Stimulated activated CD8-positive, alpha-beta memory T cell treated with anti-CD3 and anti-CD28 coated beads, Interleukin-15, amount 100 ng/mL, for 48 hours (primary cell): ENCODE data around the gene LHFPL6.

Experiments
- DNase-seq, 2 donors: peaks; one replicate each; pipeline ENCODE4 v3.0.0-alpha.2; 2020; ENCODE audit warnings: low read depth in 2 of 2

Gene LHFPL6

DNA sequence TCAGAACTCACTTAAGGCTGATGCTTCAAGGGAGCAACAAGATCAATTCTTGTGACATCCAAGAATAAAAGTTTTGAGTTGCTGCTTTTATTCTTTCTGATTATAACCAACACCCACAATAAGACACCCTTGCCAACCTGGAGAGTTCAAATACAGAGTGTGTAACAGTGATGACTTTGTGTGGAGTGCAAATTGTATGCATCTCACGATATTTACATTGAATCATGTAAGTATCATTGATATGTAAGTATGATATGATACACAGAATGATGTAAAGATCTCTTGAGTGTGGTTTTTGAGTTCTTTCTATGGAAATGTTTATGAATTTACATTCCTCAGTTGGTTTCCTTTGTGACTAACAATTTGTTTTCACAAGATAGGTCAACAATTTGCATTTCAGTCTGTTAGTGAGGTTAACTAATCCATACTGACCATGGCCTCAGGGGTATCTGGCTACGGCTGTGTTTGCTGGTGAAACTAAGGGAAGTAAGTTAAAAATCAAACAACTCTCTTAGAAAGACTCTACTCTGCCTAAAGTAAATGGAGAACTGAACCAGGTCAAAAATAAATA, 12.4 kb downstream of the LHFPL6 start:
- DNase-seq = no peak

DNA sequence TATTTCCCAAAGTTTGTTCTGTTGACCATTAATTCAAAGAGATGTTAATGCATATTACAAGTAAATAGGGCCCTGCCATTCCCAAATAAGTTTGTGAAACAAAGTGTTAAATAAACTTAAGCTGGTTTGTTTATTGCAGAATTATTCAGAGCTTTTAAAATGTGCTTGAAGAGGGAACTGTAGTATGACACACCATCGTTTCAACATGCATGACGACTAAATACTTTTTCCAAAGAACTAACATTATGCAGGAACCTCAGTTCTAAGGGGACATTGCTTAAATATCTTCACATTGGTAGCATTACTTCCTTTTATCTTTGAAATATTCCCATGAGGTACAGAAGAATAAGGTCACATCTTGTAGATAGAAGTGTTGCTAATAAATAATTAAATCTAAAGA, 14.6 kb downstream of the LHFPL6 start:
- DNase-seq = no peak

DNA sequence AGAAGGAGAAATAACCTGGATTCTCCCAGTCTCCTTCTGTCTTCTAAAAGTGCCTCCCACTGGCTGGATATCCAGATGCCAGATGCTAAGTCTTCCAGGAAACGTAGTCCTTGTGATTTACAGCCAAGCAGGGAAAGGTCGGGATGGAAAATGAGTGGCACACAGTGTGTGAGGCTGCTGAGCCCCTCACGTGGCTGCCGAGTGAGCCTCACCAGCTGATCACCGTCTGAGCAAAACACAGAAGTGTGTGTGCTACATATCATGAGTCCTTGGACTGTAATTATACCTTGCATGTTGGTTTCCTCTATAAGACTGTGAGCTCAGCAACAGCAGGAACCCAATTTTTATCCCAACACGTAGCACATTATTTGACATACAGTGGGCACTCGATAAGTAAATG, 15.1 kb downstream of the LHFPL6 start:
- no peak for DNase-seq

DNA sequence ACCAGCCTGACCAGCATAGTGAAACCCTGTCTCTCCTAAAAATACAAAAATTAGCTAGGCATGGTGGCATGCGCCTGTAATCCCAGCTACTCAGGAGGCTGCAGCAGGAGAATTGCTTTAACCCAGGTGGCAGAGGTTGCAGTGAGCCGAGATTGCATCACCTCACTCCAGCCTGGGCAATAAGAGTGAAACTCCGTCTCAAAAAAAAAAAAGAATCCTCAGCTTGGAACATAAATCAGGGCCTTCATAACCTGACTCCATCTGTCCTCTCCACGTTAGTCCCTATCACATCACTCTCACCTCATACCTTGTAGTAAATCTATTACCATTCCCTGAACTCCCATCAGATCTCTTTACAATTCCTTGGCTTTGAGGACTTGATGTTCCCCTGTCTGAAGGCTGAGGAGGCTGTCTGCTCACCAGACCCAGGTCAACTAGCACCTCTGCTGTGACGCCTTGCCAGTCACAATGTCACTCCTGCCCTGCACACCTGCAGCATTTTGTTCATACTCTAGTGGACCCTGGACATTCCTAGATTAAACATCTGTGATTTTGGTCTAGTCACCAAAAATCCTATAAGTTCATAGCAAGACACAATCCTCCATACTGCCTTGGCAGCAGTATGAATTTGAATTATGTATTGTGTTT, 15.9 kb downstream of the LHFPL6 start:
- DNase-seq = no peak

DNA sequence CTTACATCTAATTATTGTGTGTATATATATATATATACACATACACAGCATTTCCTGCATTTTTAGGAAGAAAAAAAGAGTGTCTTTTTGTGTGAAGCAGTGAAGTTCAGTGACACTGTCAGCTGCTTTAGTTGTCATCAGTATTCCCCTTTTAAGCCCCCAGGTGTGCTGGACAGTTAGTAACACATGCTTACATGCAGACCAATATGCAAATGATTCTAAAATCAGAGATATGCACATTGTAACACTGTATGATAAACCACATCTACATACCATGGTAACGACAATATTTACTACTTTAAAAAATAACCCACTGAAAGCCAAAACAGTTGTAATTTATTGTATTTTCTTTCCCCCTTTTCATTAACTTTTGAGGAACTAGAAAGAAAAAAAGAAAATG, 16.8 kb downstream of the LHFPL6 start:
- no peak for DNase-seq

DNA sequence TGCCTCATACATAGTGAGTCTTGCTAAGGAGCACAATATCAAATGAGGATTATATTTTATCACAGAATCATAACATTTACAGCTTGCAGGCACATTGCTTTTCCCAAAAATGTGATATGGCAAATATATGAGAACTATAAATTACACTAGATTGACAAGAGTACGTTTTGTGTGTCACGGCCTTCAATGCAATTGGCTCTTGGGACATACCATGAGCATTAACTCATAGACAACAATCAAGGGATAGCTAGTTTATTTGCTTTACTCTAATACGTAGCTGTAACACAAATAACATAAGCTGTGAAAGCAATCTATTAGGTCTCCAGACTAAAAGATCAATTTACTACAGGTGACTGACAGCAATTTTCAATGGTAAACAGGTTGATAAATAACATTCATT, 17.8 kb downstream of the LHFPL6 start:
- DNase-seq = no peak

DNA sequence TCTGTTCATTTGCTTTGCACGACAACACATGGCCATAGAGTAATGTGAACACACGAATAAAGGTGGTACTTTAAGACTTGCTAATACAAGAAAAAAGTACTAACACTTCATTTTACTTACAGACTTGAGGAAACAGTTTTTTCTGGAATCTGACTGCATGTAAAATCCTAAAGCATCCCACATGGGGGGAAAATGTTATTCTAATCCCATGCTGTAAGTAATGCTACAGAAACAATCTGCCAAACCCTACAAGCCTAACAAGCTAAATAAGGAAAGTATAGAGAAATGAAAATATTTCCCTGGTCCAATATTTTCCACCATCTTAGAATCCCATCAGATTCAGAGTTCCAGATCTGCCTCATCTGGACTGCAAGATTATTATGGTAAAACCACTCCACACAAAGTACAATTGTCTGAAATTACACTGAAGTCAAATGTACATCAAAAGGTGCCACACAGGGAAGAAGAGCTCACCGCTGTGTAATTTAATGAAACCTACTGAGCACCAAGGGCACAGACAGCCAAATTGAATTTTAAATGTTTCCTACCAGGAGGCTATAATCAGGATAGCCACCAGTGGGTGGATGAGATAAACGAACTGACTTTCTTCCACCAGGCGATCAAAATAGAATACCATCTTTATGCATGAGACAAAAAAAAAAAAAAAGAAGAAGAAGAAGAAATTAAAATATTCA, 22.0 kb downstream of the LHFPL6 start:
- no peak for DNase-seq

DNA sequence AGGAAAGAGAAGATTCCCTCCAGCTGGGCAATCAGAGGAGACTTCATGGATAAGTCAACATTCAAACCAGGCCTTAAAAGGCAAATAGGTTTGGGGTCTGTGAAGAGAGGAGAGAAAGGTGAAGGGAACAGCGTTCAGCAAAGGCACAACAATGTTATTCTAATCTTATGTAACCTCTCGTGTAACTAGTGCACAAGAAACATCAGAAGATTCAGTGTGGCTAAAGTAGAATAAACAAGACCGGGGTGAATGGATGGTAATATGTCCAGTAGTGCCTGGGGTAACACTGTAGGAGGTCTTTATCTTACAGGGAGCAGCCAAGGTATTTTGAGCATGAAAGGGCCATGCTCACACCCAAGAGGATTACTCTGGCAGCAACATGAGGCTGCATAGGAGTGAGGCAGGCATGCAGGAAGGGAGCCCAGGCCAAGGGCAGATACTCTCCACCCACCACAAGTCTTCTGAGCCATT, 24.1 kb downstream of the LHFPL6 start:
- DNase-seq = no peak

DNA sequence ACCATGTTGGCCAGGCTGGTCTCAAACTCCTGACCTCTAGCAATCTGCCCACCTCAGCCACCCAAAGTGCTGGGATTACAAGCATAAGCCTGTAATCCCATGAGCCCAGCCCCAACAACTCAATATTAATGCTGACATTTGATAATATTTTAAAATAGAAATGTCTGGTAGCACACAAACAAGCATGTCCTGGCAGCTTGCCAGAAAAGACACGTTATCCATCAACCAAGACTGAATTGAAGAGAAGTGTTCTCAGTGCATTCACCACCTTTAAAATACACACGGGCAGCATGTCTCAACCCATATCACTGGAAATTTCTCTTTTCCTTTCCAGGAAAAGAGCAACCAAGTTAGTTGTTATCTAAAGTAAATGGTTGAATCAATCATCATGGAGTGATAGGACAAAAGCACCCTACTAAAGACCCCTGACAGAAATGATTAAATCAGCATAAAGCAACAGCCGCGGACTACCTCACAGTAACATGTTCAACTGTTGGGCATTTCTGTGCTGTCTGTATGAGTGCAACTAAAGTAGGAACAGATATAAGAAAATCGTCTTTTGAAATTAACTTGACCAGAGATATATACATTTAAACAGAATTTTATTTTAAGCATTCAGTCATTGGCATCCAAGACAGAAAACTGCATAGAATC, 25.0 kb downstream of the LHFPL6 start:
- no peak for DNase-seq

DNA sequence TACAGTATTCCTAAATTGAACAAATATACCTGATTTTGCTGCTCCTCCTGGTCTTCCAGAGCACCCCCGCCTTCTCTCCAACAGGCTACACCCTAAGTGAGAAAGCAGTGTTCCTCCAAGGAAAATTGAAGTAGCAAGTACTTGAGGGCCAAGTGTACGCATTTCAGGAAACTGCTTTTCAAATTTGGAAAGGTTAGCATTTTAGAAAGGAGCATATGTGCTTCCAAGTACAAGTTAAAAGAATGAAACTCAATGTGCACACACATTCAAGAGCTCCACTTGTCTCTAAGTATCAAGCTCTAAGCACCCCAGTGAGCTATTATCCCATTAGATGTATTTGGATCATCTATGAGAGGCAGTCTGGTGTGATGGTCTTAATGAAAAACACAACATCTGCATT, 25.8 kb downstream of the LHFPL6 start:
- DNase-seq = no peak

DNA sequence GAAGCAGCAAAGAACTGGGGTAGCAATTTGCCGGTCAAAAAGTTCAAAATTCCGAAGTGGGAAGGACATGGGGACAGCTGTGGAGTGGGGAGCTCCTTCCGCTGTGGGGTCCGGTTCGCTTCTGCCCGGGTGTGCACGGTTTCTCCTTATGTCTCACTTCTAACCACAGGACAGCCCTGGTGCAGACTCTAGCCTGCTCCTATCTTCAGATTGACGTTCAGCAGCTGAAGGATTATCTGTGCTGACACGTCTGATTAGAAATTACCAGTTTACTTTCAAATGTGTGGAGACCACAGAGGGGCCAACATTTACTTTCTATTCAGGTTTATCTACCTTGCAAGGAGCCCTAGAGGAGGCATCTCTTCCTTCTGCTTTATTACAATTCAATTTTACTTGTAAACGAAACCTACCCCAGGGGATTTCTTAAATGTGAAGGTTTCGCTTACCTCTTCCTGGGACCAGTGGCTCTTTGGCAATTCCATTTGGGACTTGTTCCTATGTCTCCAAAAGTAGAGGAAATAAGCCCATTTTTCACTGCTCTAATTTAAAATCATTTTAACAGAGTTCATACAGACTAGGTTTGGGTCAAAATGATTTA, 27.3 kb downstream of the LHFPL6 start:
- no peak for DNase-seq

DNA sequence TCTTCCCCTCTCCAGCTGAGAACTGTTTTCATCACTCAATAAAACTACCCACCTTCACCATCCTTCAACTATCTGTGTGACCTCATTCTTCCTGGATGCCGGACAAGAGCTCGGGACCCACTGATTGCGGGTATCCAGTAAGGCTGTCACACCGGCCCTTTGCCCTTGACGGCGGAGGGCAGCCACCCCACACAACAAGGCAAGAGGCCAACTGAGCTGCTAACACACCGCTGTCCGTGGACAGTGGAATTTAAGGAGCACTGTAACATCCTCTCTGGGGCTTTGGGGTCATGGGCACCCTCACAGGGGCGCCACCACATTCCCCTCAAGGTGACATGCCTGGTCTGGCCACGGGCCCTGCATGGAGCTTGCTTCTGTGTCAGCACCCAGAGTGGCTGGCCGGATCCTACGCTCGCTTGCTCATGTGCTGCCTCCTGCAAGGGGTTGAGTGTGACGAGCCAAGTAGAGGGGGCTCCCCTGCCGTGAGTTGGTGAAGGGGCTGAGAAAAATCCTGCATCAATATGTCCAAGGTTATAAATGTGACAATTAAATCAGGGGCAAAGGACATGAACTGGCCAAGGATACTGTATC, 31.4 kb downstream of the LHFPL6 start:
- no peak for DNase-seq

DNA sequence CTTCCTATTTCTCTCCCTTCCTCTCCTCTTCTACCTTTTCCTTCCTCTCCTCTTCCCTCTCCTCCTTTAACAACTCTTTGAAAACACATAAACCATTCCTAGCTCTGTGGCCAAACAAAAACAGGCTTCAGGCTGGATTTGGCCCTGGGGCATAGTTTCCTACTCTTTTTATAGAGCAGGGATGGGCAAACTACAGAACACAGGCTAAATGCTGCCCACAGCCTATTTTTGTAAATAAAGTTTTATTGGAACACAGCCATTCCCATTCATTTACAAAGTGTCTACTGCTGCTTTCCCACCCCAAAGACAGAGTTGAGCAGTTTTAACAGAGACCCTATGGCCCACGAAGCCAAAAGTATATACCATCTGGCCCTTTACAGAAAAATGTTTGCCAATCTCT, 35.4 kb downstream of the LHFPL6 start:
- DNase-seq = no peak

DNA sequence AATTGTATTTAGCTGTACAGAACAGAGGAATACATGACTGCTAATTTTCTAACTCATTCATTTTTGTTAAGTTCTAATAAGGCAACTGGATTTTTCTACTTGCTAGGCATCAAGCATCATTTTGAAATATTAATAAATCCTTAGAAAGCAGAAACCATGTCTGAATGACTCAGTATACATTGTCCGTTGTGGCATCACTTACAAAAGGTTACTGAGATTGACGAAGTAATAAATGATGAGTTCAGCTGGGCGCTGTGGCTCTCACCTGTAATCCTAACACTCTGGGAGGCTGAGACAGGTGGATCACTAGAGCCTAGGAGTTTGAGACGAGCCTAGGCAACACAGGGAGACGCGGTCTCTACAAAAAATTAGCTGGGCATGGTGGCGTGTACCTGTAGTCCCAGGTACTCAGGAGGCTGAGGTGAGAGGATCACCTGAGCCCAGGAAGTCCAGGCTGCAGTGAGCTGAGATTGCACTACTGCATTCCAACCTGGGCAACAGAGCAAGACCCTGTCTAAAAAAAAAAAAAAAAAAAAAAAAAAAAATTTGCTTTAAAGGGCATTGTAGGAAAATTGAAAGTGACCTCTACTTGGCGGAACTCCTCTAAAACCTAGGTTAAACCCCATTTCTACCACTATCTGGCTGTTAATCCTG, 36.6 kb downstream of the LHFPL6 start:
- DNase-seq = no peak

DNA sequence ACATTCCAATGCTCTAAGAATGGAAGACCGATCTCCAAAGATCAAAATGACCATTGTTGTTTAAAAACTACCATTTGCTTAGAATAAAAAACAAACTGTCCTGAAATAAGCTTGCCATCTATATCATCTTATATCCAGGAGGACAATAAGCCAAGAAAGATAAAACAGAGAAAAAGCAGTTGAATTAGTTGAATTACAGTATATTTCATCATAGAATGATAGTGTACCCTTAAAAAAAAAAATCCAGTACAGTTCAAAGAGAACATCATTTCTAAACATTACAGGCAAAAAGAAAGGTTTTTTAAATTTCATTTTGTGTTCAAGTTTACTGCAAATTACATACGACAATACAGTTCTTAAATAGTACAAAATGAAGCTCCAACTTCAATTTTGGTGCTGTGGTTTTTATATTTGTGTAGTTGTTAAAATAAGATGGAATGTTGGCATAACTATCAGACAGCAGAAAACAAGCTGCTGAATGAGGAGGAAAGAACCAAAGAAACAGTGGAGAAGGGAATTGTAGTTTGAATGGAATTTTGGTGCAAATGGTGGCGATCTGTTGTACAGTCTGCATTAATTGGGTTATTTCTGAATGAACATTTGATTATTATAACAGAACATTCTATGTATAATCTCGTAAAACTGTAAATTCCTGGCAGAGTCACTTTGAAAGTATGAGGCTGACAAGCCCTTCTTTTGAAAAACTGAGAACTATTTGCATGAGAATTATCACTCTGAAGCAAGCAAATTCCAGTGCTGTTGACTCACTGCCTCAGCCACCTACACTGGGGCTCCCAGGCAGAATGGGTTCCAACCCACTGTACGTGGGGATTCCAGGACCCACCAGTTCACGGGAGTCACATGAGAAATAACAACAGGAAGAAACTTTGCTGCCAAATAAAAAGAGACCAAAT, 37.7 kb downstream of the LHFPL6 start:
- DNase-seq = no peak

DNA sequence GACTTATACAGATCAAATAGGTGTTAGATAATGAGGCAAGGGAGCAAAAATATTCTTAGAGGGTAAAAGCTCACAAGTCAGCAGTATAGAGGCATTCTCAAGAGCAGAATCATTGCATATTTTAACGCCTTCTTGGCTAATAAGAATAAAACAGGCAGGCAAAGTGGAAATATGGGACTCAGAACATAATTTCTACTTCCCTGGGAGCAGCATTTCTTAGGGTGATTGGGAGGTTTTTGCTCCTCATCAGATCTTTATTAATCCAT, 39.6 kb downstream of the LHFPL6 start:
- DNase-seq = no peak

DNA sequence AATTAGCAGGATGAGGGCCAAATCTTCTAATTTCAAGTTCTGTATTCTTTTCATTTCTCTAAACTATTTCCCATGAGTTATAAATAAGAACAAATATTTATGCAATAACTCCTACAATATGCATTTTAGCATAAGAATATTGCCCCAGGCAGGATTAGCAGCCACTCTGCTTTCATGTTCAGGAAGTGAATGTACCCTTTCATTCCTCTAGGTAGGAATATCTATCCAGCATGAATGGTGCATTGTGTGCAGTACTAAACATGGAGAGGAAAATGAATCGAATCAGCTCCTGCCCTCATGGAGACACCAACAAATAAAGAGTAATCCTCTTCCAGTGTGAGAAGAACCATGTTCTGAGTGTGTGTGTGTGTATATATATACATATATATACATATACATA, 41.0 kb downstream of the LHFPL6 start:
- DNase-seq = no peak

DNA sequence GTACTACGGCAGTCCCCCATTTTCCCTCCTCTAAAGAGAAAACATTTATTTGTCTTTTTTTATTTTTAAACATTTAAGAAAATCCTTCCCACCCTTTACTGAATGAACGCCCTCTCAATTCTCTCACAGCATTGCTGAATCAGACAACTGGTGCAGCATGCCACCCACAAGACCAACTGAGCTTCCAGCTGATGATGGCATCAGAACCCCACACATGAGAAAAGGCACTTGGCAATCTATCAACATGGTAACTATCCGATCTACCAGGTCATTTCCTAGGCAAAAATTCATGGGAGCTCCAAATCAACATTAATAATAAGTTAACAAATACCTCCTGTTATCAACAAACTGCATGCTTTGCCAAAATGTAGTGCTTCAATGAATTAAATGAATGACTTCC, 43.1 kb downstream of the LHFPL6 start:
- no peak for DNase-seq

DNA sequence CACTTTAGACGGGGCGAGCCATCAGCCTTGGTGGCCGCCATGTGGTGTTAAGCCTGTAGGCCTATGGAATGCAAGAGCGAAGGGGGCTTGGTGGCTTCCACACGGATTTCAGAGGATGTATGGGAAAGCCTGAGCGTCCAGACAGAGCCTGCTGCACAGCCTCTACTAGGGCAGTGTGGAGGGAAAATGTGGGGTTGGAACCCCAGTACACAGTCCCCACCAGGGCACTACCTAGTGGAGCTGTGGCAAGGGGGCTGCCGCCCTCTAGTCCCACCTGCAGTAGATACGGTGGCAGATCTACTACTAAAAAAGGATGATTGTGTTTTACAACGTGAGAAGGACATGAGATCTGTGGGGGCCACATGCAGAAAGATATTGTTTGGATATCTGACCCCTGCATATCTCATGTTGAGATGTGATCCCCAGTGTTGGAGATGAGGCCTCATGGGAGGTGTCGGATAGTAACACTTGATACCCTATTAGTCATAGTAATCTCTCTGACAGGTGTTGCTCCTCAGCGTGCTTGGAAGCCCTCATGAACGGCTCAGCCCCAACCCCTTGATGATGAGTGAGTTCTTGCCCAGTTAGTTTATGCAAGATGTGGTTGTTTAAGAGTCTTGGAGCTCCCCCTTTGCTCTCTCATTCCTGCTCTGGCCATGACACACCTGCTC, 45.6 kb downstream of the LHFPL6 start:
- no peak for DNase-seq

DNA sequence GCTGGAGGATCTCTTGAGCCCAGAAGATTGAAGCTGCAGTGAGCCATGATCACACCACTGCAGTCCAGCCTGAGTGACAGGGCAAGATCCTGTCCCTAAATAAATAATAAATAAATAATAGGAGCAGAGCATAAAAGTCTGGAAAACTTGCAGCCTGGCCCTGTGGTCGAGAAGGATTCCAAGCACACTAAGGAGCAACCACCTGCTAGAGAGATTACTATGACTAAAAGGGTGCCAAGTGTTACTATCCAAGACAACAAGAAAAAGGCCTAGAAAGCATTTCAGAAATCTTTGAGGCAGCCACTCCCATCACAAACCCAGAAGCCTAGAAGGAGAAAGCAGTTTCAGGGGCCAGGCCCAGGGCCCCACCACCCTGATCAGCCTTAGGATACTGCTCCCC, 46.1 kb downstream of the LHFPL6 start:
- DNase-seq = no peak
